Liver (tissue), 9 donors: ENCODE results near the gene AREL1. TPM values are rescaled to one million over a fixed set of nuclear protein-coding genes. Genes with fewer than 3 reads are reported as not detected.

Experiments used
- DNase-seq: peaks from one replicate; pipeline ENCODE4 v3.0.0-alpha.2; 2017; ENCODE audit warnings: low spot score
- H3K27ac ChIP-seq, 2 donors: one replicate each; pipeline ENCODE4 v1.7.0; 2013; ENCODE audit warnings: inconsistent platforms in 2 of 2, low read length in 2 of 2, control low read depth in 1 of 2, low read depth in 1 of 2, mild to moderate bottlenecking in 1 of 2
- H3K27me3 ChIP-seq, 4 donors: one replicate each; pipeline versions ENCODE4 v1.6.1 to v1.7.0; 2013; ENCODE audit warnings: low read length in 3 of 4, inconsistent platforms in 1 of 4, mild to moderate bottlenecking in 1 of 4, moderate library complexity in 1 of 4; ENCODE audit not compliant: control insufficient read depth in 4 of 4, insufficient read depth in 4 of 4
- H3K36me3 ChIP-seq, 4 donors: one replicate each; pipeline versions ENCODE4 v1.6.1 to v1.7.0; 2013; ENCODE audit warnings: low read length in 3 of 4, mild to moderate bottlenecking in 3 of 4, low read depth in 1 of 4, moderate library complexity in 1 of 4; ENCODE audit not compliant: control insufficient read depth in 4 of 4, insufficient read depth in 3 of 4
- H3K4me1 ChIP-seq, 4 donors: one replicate each; pipeline versions ENCODE4 v1.6.1 to v1.7.0; 2013; ENCODE audit warnings: low read length in 3 of 4, mild to moderate bottlenecking in 3 of 4, moderate library complexity in 1 of 4; ENCODE audit not compliant: control insufficient read depth in 4 of 4, insufficient read depth in 4 of 4
- H3K4me3 ChIP-seq, 3 donors: one replicate each; pipeline versions ENCODE4 v1.6.1 to v1.7.0; 2013; ENCODE audit warnings: low read length in 3 of 3, control low read depth in 1 of 3, low read depth in 1 of 3, mild to moderate bottlenecking in 1 of 3
- H3K9ac ChIP-seq, 2 donors: one replicate each; pipeline ENCODE4 v1.7.0; 2013; ENCODE audit warnings: low read length in 2 of 2, mild to moderate bottlenecking in 2 of 2, moderate library complexity in 2 of 2, control low read depth in 1 of 2, low read depth in 1 of 2
- H3K9me3 ChIP-seq, 4 donors: one replicate each; pipeline versions ENCODE4 v1.6.1 to v1.7.0; 2013; ENCODE audit warnings: low read length in 3 of 4; ENCODE audit not compliant: control insufficient read depth in 4 of 4
- EGR1 ChIP-seq, 2 donors: IDR thresholded peaks; 2 replicates each; pipeline ENCODE4 v1.6.1; 2016 to 2018; ENCODE audit warnings: antibody characterized with exemption in 2 of 2, low read depth in 2 of 2
- FOXA1 ChIP-seq: IDR thresholded peaks from 2 replicates; pipeline ENCODE4 v1.6.1; 2016; ENCODE audit warnings: antibody characterized with exemption
- HNF4A ChIP-seq, 2 donors: conservative IDR thresholded peaks; 2 replicates each; pipeline ENCODE4 v1.6.1; 2016; ENCODE audit warnings: antibody characterized with exemption in 2 of 2, mild to moderate bottlenecking in 2 of 2
- HNF4G ChIP-seq: IDR thresholded peaks from 2 replicates; pipeline ENCODE4 v1.6.1; 2016; ENCODE audit warnings: antibody characterized with exemption
- JUND ChIP-seq, 2 donors: IDR thresholded peaks; 2 replicates each; pipeline ENCODE4 v1.6.1; 2016; ENCODE audit warnings: antibody characterized with exemption in 2 of 2
- NR2F2 ChIP-seq: IDR thresholded peaks from 2 replicates; pipeline ENCODE4 v1.6.1; 2016; ENCODE audit warnings: antibody characterized with exemption
- RAD21 ChIP-seq, 2 donors: IDR thresholded peaks; 2 replicates each; pipeline ENCODE4 v1.6.1; 2016; ENCODE audit warnings: antibody characterized with exemption in 2 of 2, mild to moderate bottlenecking in 2 of 2
- REST ChIP-seq: IDR thresholded peaks from 2 replicates; pipeline ENCODE4 v1.6.1; 2016; ENCODE audit warnings: antibody characterized with exemption, mild to moderate bottlenecking
- SP1 ChIP-seq: IDR thresholded peaks from 2 replicates; pipeline ENCODE4 v1.6.1; 2018; ENCODE audit warnings: antibody characterized with exemption, mild to moderate bottlenecking
- TAF1 ChIP-seq: conservative IDR thresholded peaks from 2 replicates; pipeline ENCODE4 v1.6.1; 2016; ENCODE audit warnings: antibody characterized with exemption, mild to moderate bottlenecking
- YY1 ChIP-seq: IDR thresholded peaks from 2 replicates; pipeline ENCODE4 v1.6.1; 2016; ENCODE audit warnings: antibody characterized with exemption, mild to moderate bottlenecking
- ZBTB33 ChIP-seq: IDR thresholded peaks from 2 replicates; pipeline ENCODE4 v1.6.1; 2016; ENCODE audit warnings: antibody characterized with exemption
- WGBS: extraction: QIAGEN DNeasy Blood & Tissue Kit; methylation state at CpG from one replicate; pipeline ENCODE4 v1.1.7; 2013; 5-methylcytosine and 5-hydroxymethylcytosine counted together
- polyA plus RNA-seq, 2 donors: library from polyadenylated mRNA; stranded (reverse) in 1 of 2; unstranded in 1 of 2; fragments of 200-250 nt in 1 of 2; fragments of >200 nt in 1 of 2; fragmentation: Nextera tagmentation in 1 of 2; extraction: Ambion mirVana in 1 of 2; gene quantifications; one replicate each; pipeline versions ENCODE4 v1.2.1 to v1.2.3, GENCODE V29; 2013 to 2015
- total RNA-seq, 2 donors: library from RNA; depleted of rRNA; stranded (reverse); fragments of >200 nt; gene quantifications; one replicate each; pipeline ENCODE4 v1.2.3, GENCODE V29; 2014
- TF ChIP-seq, protein P1 (sequence below): fragments of 150-350 bp; IDR thresholded peaks from 2 replicates; pipeline ENCODE4 v1.5.1; 2017; ENCODE audit warnings: improper control_type of control experiment, low read depth, low read length; ENCODE audit not compliant: missing input control
- TF ChIP-seq, protein P2 (sequence below): IDR thresholded peaks from 2 replicates; pipeline ENCODE4 v1.6.1; 2016; ENCODE audit warnings: antibody characterized with exemption
- TF ChIP-seq, protein P3 (sequence below): IDR thresholded peaks from 2 replicates; pipeline ENCODE4 v1.6.1; 2016; ENCODE audit warnings: antibody characterized with exemption
- donor health status: healthy.
- donor health status: healthy.
- donor health status: healthy.
- donor health status: healthy.
- donor health status: healthy.

The AREL1 gene
- total and polyA plus RNA-seq, 4 donors, result 5.6 to 26.6 (median 13.2) TPM

DNA sequence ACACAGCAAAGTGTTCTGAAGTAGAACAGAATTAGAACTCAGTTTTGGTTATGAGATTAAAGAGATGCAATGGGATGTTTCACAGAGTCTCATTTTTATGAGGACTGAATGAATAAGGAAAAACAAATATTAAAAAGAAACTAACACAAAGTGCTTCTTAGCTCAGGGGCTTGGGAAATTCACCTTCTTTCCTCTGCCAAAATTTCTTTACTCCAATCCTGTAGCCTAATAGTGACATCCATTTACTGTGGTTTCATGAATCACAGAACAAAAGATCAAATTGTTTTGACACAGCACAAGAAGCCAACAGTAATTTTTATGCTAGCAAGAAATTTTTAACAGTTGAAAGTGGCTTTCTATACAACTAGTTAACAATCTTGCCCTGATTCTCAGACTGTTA, 37.7 kb downstream of the AREL1 start:
- DNase-seq, result no peak
- H3K36me3 ChIP-seq, result peaks cover 11 to 52% (median 38%) of the 10 kb centered on the region in 4 donors
- no peak overlapping the region for H3K27ac ChIP-seq
- no peaks in the 10 kb centered on the region for H3K27me3 ChIP-seq
- no peaks in the 10 kb centered on the region for H3K4me1 ChIP-seq
- TF ChIP-seq ZBTB33 (no peak), TAF1 (no peak), JUND (IDR thresholded peaks at IDR 0.05) (no peak), HNF4G (no peak), EGR1 (IDR thresholded peaks at IDR 0.05; ENCODE audit: low read depth in 2 of 2) (no peak), REST (no peak), NR2F2 (no peak), SP1 (no peak), FOXA1 (no peak), HNF4A (conservative IDR thresholded peaks at IDR 0.05) (no peak), YY1 (no peak), RAD21 (IDR thresholded peaks at IDR 0.05) (no peak)
- TF ChIP-seq, protein P1, sequence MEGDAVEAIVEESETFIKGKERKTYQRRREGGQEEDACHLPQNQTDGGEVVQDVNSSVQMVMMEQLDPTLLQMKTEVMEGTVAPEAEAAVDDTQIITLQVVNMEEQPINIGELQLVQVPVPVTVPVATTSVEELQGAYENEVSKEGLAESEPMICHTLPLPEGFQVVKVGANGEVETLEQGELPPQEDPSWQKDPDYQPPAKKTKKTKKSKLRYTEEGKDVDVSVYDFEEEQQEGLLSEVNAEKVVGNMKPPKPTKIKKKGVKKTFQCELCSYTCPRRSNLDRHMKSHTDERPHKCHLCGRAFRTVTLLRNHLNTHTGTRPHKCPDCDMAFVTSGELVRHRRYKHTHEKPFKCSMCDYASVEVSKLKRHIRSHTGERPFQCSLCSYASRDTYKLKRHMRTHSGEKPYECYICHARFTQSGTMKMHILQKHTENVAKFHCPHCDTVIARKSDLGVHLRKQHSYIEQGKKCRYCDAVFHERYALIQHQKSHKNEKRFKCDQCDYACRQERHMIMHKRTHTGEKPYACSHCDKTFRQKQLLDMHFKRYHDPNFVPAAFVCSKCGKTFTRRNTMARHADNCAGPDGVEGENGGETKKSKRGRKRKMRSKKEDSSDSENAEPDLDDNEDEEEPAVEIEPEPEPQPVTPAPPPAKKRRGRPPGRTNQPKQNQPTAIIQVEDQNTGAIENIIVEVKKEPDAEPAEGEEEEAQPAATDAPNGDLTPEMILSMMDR, result no peak
- TF ChIP-seq, protein P2, sequence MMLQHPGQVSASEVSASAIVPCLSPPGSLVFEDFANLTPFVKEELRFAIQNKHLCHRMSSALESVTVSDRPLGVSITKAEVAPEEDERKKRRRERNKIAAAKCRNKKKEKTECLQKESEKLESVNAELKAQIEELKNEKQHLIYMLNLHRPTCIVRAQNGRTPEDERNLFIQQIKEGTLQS, result no peak
- H3K9me3 ChIP-seq, result no peaks in the 10 kb centered on the region
- H3K9ac ChIP-seq, result no peak overlapping the region
- H3K4me3 ChIP-seq, result no peak overlapping the region

DNA sequence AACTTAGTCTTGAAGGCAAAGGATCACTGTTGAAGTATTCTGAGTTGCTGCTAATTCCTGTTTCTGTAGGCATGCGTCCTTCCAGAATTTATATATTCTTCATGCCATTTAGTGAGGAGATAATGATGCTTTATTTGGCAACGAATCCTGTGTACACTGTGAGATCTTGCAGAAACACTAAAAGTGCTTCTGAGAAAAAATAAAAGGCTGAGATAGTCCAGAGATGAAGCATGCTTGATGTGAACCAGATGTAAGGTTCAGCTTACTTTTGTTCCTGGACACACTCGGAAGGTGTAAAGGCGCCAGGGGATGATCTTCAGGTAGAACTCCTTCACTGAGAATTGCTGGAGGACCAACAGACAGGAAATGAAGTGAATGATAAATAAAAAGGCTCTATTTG, 39.1 kb downstream of the AREL1 start:
- Histone ChIP-seq H3K9ac (no peak overlapping the region), H3K4me3 (no peak overlapping the region), H3K27ac (no peak overlapping the region), H3K9me3 (no peaks in the 10 kb centered on the region), H3K27me3 (no peaks in the 10 kb centered on the region), H3K4me1 (no peaks in the 10 kb centered on the region), H3K36me3 (peaks cover 16 to 61% (median 49%) of the 10 kb centered on the region in 4 donors)
- DNase-seq, result no peak
- 90% methylated on average over 4 of the region's 4 CpGs for WGBS
- no peak for TF ChIP-seq HNF4G
- TF ChIP-seq EGR1 (IDR thresholded peaks at IDR 0.05; ENCODE audit: low read depth in 2 of 2), result no peak
- TF ChIP-seq, protein P3, sequence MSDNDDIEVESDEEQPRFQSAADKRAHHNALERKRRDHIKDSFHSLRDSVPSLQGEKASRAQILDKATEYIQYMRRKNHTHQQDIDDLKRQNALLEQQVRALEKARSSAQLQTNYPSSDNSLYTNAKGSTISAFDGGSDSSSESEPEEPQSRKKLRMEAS, result no peak
- no peak for TF ChIP-seq HNF4A (conservative IDR thresholded peaks at IDR 0.05)
- TF ChIP-seq JUND (IDR thresholded peaks at IDR 0.05), result no peak
- no peak for TF ChIP-seq RAD21 (IDR thresholded peaks at IDR 0.05)
- TF ChIP-seq, protein P1, result no peak
- no peak for TF ChIP-seq FOXA1
- no peak for TF ChIP-seq YY1
